H1 (cell line): ENCODE data around the gene ELMOD2. TPM values are rescaled to one million over a fixed set of nuclear protein-coding genes. Genes with fewer than 3 reads are reported as not detected.
A peak's percentile ranks its signal among the peaks of the same experiment; 100 is the strongest.

Experiments
- ATF2 ChIP-seq: IDR thresholded peaks from 2 replicates; pipeline ENCODE4 v1.6.1; 2012; ENCODE audit warnings: low read length, inconsistent platforms
- BACH1 ChIP-seq: IDR thresholded peaks from 2 replicates; pipeline ENCODE4 v1.6.1; 2012; ENCODE audit warnings: low read length, improper control_type of control experiment
- CBX8 ChIP-seq: fragments of 300-800, 300-1000 bp; sonication (generic); IDR thresholded peaks from 2 replicates; pipeline ENCODE4 v1.7.1; 2016; ENCODE audit warnings: low read depth, low read length, borderline replicate concordance
- CHD2 ChIP-seq: IDR thresholded peaks from 2 replicates; pipeline ENCODE4 v1.6.1; 2012; ENCODE audit warnings: low read length, improper control_type of control experiment
- CREB1 ChIP-seq: IDR thresholded peaks from 2 replicates; pipeline ENCODE4 v1.6.1; 2012; ENCODE audit warnings: inconsistent platforms
- CTBP2 ChIP-seq: IDR thresholded peaks from 2 replicates; pipeline ENCODE4 v1.7.0; 2011; ENCODE audit warnings: borderline replicate concordance, mild to moderate bottlenecking, moderate library complexity, mixed read lengths, low read length; ENCODE audit not compliant: insufficient read depth, insufficient read length
- EZH2 ChIP-seq: fragments of 200-600 bp; sonication (generic); IDR thresholded peaks from 2 replicates; pipeline ENCODE4 v1.7.1; 2012; ENCODE audit warnings: low read depth, mild to moderate bottlenecking, moderate library complexity, low read length, inconsistent platforms; ENCODE audit not compliant: severe bottlenecking
- GABPA ChIP-seq: IDR thresholded peaks from 2 replicates; pipeline ENCODE4 v1.6.1; 2011; ENCODE audit warnings: mild to moderate bottlenecking, low read length, moderate library complexity, borderline replicate concordance; ENCODE audit not compliant: insufficient read depth
- HDAC2 ChIP-seq, 2 experiments: fragments of 300-600 bp in 1 of 2; sonication (generic) in 1 of 2; IDR thresholded peaks; 2 replicates each; pipeline ENCODE4 v1.6.1; 2011 to 2012; ENCODE audit warnings: low read depth in 2 of 2, low read length in 2 of 2, mild to moderate bottlenecking in 2 of 2, moderate library complexity in 2 of 2, borderline replicate concordance in 1 of 2, inconsistent platforms in 1 of 2
- JUND ChIP-seq: IDR thresholded peaks from 2 replicates; pipeline ENCODE4 v1.6.1; 2011; ENCODE audit warnings: mild to moderate bottlenecking, improper control_type of control experiment, low read length
- KDM1A ChIP-seq: fragments of 200-600, 300-600 bp; sonication (generic); IDR thresholded peaks from 2 replicates; pipeline ENCODE4 v1.7.1; 2016; ENCODE audit warnings: mild to moderate bottlenecking, low read length, borderline replicate concordance
- NRF1 ChIP-seq: IDR thresholded peaks from 2 replicates; pipeline ENCODE4 v1.6.1; 2011; ENCODE audit warnings: mild to moderate bottlenecking, low read depth, low read length, improper control_type of control experiment
- PHF8 ChIP-seq: fragments of 200-600 bp; sonication (generic); conservative IDR thresholded peaks from 2 replicates; pipeline ENCODE4 v1.7.1; 2012; ENCODE audit warnings: low read depth, mild to moderate bottlenecking, inconsistent platforms, low read length, moderate library complexity
- POU5F1 ChIP-seq: IDR thresholded peaks from 2 replicates; pipeline ENCODE4 v1.6.1; 2011; ENCODE audit warnings: low read depth, mild to moderate bottlenecking, low read length, moderate library complexity
- RFX5 ChIP-seq: IDR thresholded peaks from 2 replicates; pipeline ENCODE4 v1.6.1; 2011; ENCODE audit warnings: low read depth, low read length, improper control_type of control experiment, borderline replicate concordance
- RNF2 ChIP-seq: fragments of 200-900, 300-1000 bp; sonication (generic); IDR thresholded peaks from 2 replicates; pipeline ENCODE4 v1.7.1; 2016; ENCODE audit warnings: borderline replicate concordance, low read depth, mild to moderate bottlenecking, antibody characterized with exemption, low read length; ENCODE audit not compliant: poor library complexity, severe bottlenecking; ENCODE audit errors: missing control alignments
- SIN3A ChIP-seq, 2 experiments: IDR thresholded peaks in 1 of 2; conservative IDR thresholded peaks in 1 of 2; 2 replicates each; pipeline ENCODE4 v1.6.1; 2011 to 2012; ENCODE audit warnings: low read length in 2 of 2, improper control_type of control experiment in 1 of 2, low read depth in 1 of 2, mild to moderate bottlenecking in 1 of 2
- SUZ12 ChIP-seq: fragments of 200-600 bp; sonication (generic); IDR thresholded peaks from 2 replicates; pipeline ENCODE4 v1.6.1; 2012; ENCODE audit warnings: mild to moderate bottlenecking, inconsistent platforms, low read length, moderate library complexity, mixed read lengths
- TBP ChIP-seq: IDR thresholded peaks from 2 replicates; pipeline ENCODE4 v1.6.1; 2011; ENCODE audit warnings: low read depth, low read length, improper control_type of control experiment
- polyA plus RNA-seq, 7 experiments: library from polyadenylated mRNA; depleted of rRNA in 3 of 7; stranded (reverse) in 5 of 7; unstranded in 2 of 7; fragments of >200 nt in 5 of 7; fragments of 200-250 nt in 2 of 7; gene quantifications; 1 replicate in 5 of 7; 2 replicates in 1 of 7; 4 replicates in 1 of 7; pipeline versions ENCODE4 v1.2.1 to v1.2.3, GENCODE V29; 2011 to 2013; ENCODE audit warnings: missing spikeins in 2 of 7, mixed read lengths in 2 of 7
- total RNA-seq: library from RNA; stranded (reverse); fragmentation: NEBNext Ultra II Directional; extraction: Animal tissue kit (Norgen Biotek cat#: 25700); gene quantifications from 2 replicates; pipeline ENCODE4 v1.2.1, GENCODE V29; 2021
- TF ChIP-seq, protein P1 (sequence below): IDR thresholded peaks from 2 replicates; pipeline ENCODE4 v1.6.1; 2012; ENCODE audit warnings: inconsistent platforms

The ELMOD2 gene
- total and polyA plus RNA-seq, 2 of the 8 experiments (the other 6 are each of a cell fraction or from before 2014, with no cell fraction given) = 6.6 to 27.9 TPM

GRCh38 chr4:140523857-140524742 lies at the start of gene ELMOD2 (continued):
- TF ChIP-seq EZH2 = no peak
- TF ChIP-seq TBP = peak; percentile 65
- TF ChIP-seq PHF8 = peak; percentile 91
- no peak for TF ChIP-seq KDM1A
- TF ChIP-seq, protein P1, sequence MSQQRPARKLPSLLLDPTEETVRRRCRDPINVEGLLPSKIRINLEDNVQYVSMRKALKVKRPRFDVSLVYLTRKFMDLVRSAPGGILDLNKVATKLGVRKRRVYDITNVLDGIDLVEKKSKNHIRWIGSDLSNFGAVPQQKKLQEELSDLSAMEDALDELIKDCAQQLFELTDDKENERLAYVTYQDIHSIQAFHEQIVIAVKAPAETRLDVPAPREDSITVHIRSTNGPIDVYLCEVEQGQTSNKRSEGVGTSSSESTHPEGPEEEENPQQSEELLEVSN = no peak; the same call in 1 of the 2 replicates
- TF ChIP-seq HDAC2 (IDR thresholded peaks at IDR 0.05; ENCODE audit: borderline replicate concordance in 1 of 2, low read depth in 2 of 2, low read length in 2 of 2) = peak in 1 of 2 experiments; percentile 69; a peak in 1 of 4 replicates
- TF ChIP-seq RNF2 = no peak
- TF ChIP-seq JUND = no peak
- TF ChIP-seq GABPA = peak; percentile 82
- TF ChIP-seq CHD2 = no peak
- no peak for TF ChIP-seq RFX5
- TF ChIP-seq CBX8 = no peak
- TF ChIP-seq POU5F1 = no peak
- TF ChIP-seq ATF2 = no peak
- TF ChIP-seq BACH1 = no peak
- TF ChIP-seq CTBP2 = peak; percentile 26
- no peak for TF ChIP-seq SUZ12
- peak in 1 of 2 experiments; percentile 89; a peak in 2 of 4 replicates for TF ChIP-seq SIN3A (conservative IDR thresholded peaks at IDR 0.05 in 1 of 2, IDR thresholded peaks at IDR 0.05 in 1 of 2; ENCODE audit: low read depth in 1 of 2, low read length in 2 of 2)
- no peak; the same call in none of the 2 replicates for TF ChIP-seq CREB1
- TF ChIP-seq NRF1 = no peak
